WTC11 (cell line): Measurements from ENCODE around the gene MMP24OS. TPM values are rescaled to one million over a fixed set of nuclear protein-coding genes. Genes with fewer than 3 reads are reported as not detected.

Experiments used
- ATAC-seq: fragments of 200-7000 bp; cut with Tn5 transposase; 2 replicates; pipeline ENCODE4 v1.10.0; 2021; ENCODE audit warnings: mild to moderate bottlenecking, moderate library complexity
- CTCF ChIA-PET: fragments of 300-600 bp; sonication (Branson Sonifier 250); formaldehyde crosslinking; loops from one replicate; lab custom pipeline; 2021; ENCODE audit warnings: antibody characterized with exemption; lab: Charles Lee
- POLR2A ChIA-PET: fragments of 350-600 bp; sonication (Branson Sonifier 250); formaldehyde crosslinking; loops from one replicate; lab custom pipeline; 2021; ENCODE audit warnings: antibody characterized with exemption; lab: Charles Lee
- DNase-seq: peaks from one replicate; pipeline ENCODE4 v3.0.0; 2021; ENCODE audit warnings: low spot score
- H3K27ac Mint-ChIP-seq: 2 replicates; pipeline ENCODE4 v1.8.0; 2021; ENCODE audit warnings: mixed read lengths
- H3K27me3 Mint-ChIP-seq: 2 replicates; pipeline ENCODE4 v1.8.0; 2021; ENCODE audit warnings: low read depth, mild to moderate bottlenecking, moderate library complexity, mixed read lengths
- H3K36me3 Mint-ChIP-seq: 2 replicates; pipeline ENCODE4 v1.8.0; 2021; ENCODE audit warnings: mixed read lengths
- H3K4me1 Mint-ChIP-seq: 2 replicates; pipeline ENCODE4 v1.8.0; 2022; ENCODE audit warnings: mixed read lengths
- H3K4me3 Mint-ChIP-seq: 2 replicates; pipeline ENCODE4 v1.8.0; 2021; ENCODE audit warnings: mild to moderate bottlenecking, moderate library complexity, mixed read lengths
- H3K9me3 Mint-ChIP-seq: 2 replicates; pipeline ENCODE4 v1.8.0; 2021; ENCODE audit warnings: mixed read lengths
- ATF3 ChIP-seq: sonication (generic); formaldehyde crosslinking; conservative IDR thresholded peaks from 2 replicates; pipeline ENCODE4 v1.8.1; 2022; ENCODE audit warnings: mild to moderate bottlenecking, missing genetic modification reagents
- ATF6 ChIP-seq: sonication (generic); formaldehyde crosslinking; IDR thresholded peaks from 2 replicates; pipeline ENCODE4 v1.8.1; 2023; ENCODE audit warnings: mild to moderate bottlenecking, missing genetic modification reagents
- CBFB ChIP-seq: sonication (generic); formaldehyde crosslinking; IDR thresholded peaks from 2 replicates; pipeline ENCODE4 v1.8.1; 2022; ENCODE audit warnings: mild to moderate bottlenecking, low read depth, missing genetic modification reagents
- CDX4 ChIP-seq: fragments of 250-450 bp; sonication (Bioruptor Pico); IDR thresholded peaks from 2 replicates; pipeline ENCODE4 v1.9.0; 2021; ENCODE audit warnings: moderate library complexity, mild to moderate bottlenecking, inconsistent platforms, borderline replicate concordance
- ELF4 ChIP-seq: sonication (generic); formaldehyde crosslinking; IDR thresholded peaks from 2 replicates; pipeline ENCODE4 v1.8.1; 2022; ENCODE audit warnings: low read depth, mild to moderate bottlenecking, moderate library complexity, missing genetic modification reagents
- EMX1 ChIP-seq: fragments of 250-450 bp; sonication (Bioruptor Pico); IDR thresholded peaks from 2 replicates; pipeline ENCODE4 v1.8.0; 2021; ENCODE audit warnings: mild to moderate bottlenecking
- ESRRA ChIP-seq: sonication (generic); formaldehyde crosslinking; IDR thresholded peaks from 2 replicates; pipeline ENCODE4 v1.8.1; 2022; ENCODE audit warnings: mild to moderate bottlenecking, missing genetic modification reagents, borderline replicate concordance
- GRHL2 ChIP-seq: fragments of 250-450 bp; sonication (Bioruptor Pico); IDR thresholded peaks from 2 replicates; pipeline ENCODE4 v1.8.0; 2022; ENCODE audit warnings: mild to moderate bottlenecking, moderate library complexity; ENCODE audit not compliant: insufficient replicate concordance, severe bottlenecking
- HMGA2 ChIP-seq: fragments of 250-450 bp; sonication (Bioruptor Pico); IDR thresholded peaks from 2 replicates; pipeline ENCODE4 v1.4.0; 2021; ENCODE audit warnings: mild to moderate bottlenecking, moderate library complexity
- MYBL2 ChIP-seq: sonication (generic); formaldehyde crosslinking; IDR thresholded peaks from 2 replicates; pipeline ENCODE4 v1.8.1; 2023; ENCODE audit warnings: mild to moderate bottlenecking, moderate library complexity, missing genetic modification reagents
- NFE2L1 ChIP-seq: sonication (generic); formaldehyde crosslinking; IDR thresholded peaks from 2 replicates; pipeline ENCODE4 v1.8.1; 2023; ENCODE audit warnings: missing genetic modification reagents
- NFYB ChIP-seq: sonication (generic); formaldehyde crosslinking; conservative IDR thresholded peaks from 2 replicates; pipeline ENCODE4 v1.8.0; 2022; ENCODE audit warnings: low read depth, missing genetic modification reagents
- OVOL2 ChIP-seq: fragments of 250-450 bp; sonication (Bioruptor Pico); IDR thresholded peaks from 2 replicates; pipeline ENCODE4 v1.9.0; 2021; ENCODE audit warnings: mild to moderate bottlenecking, borderline replicate concordance
- PRDM15 ChIP-seq: sonication (generic); formaldehyde crosslinking; IDR thresholded peaks from 2 replicates; pipeline ENCODE4 v1.8.0; 2022; ENCODE audit warnings: missing genetic modification reagents
- PREB ChIP-seq: sonication (generic); formaldehyde crosslinking; IDR thresholded peaks from 2 replicates; pipeline ENCODE4 v1.8.1; 2022; ENCODE audit warnings: mild to moderate bottlenecking, missing genetic modification reagents, moderate library complexity, borderline replicate concordance
- RELA ChIP-seq: sonication (generic); formaldehyde crosslinking; IDR thresholded peaks from 2 replicates; pipeline ENCODE4 v1.8.1; 2022; ENCODE audit warnings: missing genetic modification reagents, mild to moderate bottlenecking, borderline replicate concordance
- SP1 ChIP-seq: sonication (generic); formaldehyde crosslinking; conservative IDR thresholded peaks from 2 replicates; pipeline ENCODE4 v1.8.1; 2022; ENCODE audit warnings: missing genetic modification reagents
- STAT6 ChIP-seq: sonication (generic); formaldehyde crosslinking; conservative IDR thresholded peaks from 2 replicates; pipeline ENCODE4 v1.8.1; 2023; ENCODE audit warnings: mild to moderate bottlenecking, low read depth, missing genetic modification reagents, moderate library complexity
- USF2 ChIP-seq: sonication (generic); formaldehyde crosslinking; IDR thresholded peaks from 2 replicates; pipeline ENCODE4 v1.8.1; 2023; ENCODE audit warnings: mild to moderate bottlenecking, missing genetic modification reagents, moderate library complexity
- ZNF232 ChIP-seq: sonication (generic); formaldehyde crosslinking; IDR thresholded peaks from 2 replicates; pipeline ENCODE4 v1.8.0; 2022; ENCODE audit warnings: mild to moderate bottlenecking, missing genetic modification reagents
- ZNF512 ChIP-seq: sonication (generic); formaldehyde crosslinking; IDR thresholded peaks from 2 replicates; pipeline ENCODE4 v1.8.1; 2022; ENCODE audit warnings: missing genetic modification reagents, borderline replicate concordance
- total RNA-seq: library from RNA; stranded (reverse); gene quantifications from 3 replicates; pipeline ENCODE4 v1.2.3, GENCODE V29; 2021

Gene MMP24OS
- total RNA-seq, 1 experiment from 2014 or later: 50.6 TPM

- TF ChIP-seq PRDM15: no peak
- TF ChIP-seq NFYB (CRISPR knock-in tag): no peak
- TF ChIP-seq EMX1 (CRISPR knock-in tag): no peak
- no peak for TF ChIP-seq CBFB (CRISPR knock-in tag)
- TF ChIP-seq PREB: no peak
- no peak for TF ChIP-seq STAT6 (CRISPR knock-in tag)
- TF ChIP-seq OVOL2 (CRISPR knock-in tag): no peak
- TF ChIP-seq HMGA2 (CRISPR knock-in tag): no peak
- no peak for TF ChIP-seq ZNF232 (CRISPR knock-in tag)
- TF ChIP-seq ESRRA (CRISPR knock-in tag): no peak
Observed at GRCh38 chr20:35288325-35289060, 10.6 kb upstream of the MMP24OS start (continued).

- ATAC-seq: no peak
- ChIA-PET POLR2A (no interaction called here), CTCF (interaction anchor here (0.9 to 6.2 kb wide), 4 partner anchors 16 to 42 kb away, joined by 3 to 36 read pairs (median 5); no protein-coding TSS in a partner anchor)
- H3K27me3 Mint-ChIP-seq: no peaks in the 10 kb centered on the region; the same call in none of the 2 replicates
- H3K27ac Mint-ChIP-seq: no peak overlapping the region
- H3K4me1 Mint-ChIP-seq: peaks cover 18% of the 10 kb centered on the region
- H3K36me3 Mint-ChIP-seq: no peaks in the 10 kb centered on the region
- DNase-seq: no peak
- H3K9me3 Mint-ChIP-seq: no peaks in the 10 kb centered on the region
- H3K4me3 Mint-ChIP-seq: no peak overlapping the region
- TF ChIP-seq ZNF512 (CRISPR knock-in tag): no peak
- no peak for TF ChIP-seq ESRRA (CRISPR knock-in tag)
- no peak for TF ChIP-seq CDX4 (CRISPR knock-in tag)
- no peak for TF ChIP-seq ELF4 (CRISPR knock-in tag)
- no peak for TF ChIP-seq ATF6 (CRISPR knock-in tag)
- no peak for TF ChIP-seq SP1 (CRISPR knock-in tag)
- TF ChIP-seq RELA (CRISPR knock-in tag): no peak
- TF ChIP-seq USF2 (CRISPR knock-in tag): no peak
- TF ChIP-seq MYBL2: no peak
- no peak for TF ChIP-seq GRHL2 (CRISPR knock-in tag)
- no peak for TF ChIP-seq NFE2L1
- no peak for TF ChIP-seq ATF3 (CRISPR knock-in tag)
Observed at GRCh38 chr20:35287509-35288324, 9.8 kb upstream of the MMP24OS start.
